BJ (cell line): Measurements from ENCODE around the gene LTB4R. TPM values are rescaled to one million over a fixed set of nuclear protein-coding genes. Genes with fewer than 3 reads are reported as not detected.

Experiments
- CTCF ChIA-PET: fragments of 350-600 bp; formaldehyde crosslinking; extraction: SDS; loops from one replicate; lab custom pipeline; 2021; ENCODE audit warnings: antibody characterized with exemption, inconsistent platforms; lab: Yijun Ruan, JAX
- POLR2A ChIA-PET: fragments of 300-600 bp; sonication (Branson Sonifier 250); formaldehyde crosslinking; extraction: SDS; loops from one replicate; lab custom pipeline; 2021; ENCODE audit warnings: antibody characterized with exemption; lab: Charles Lee
- DNase-seq: peaks from one replicate; pipeline ENCODE4 v3.0.0-alpha.2; 2011; ENCODE audit warnings: low read depth
- H3K27me3 ChIP-seq: 2 replicates; pipeline ENCODE4 v1.6.0; 2011; ENCODE audit warnings: low read length; ENCODE audit not compliant: control insufficient read depth, insufficient read depth
- H3K36me3 ChIP-seq: 2 replicates; pipeline ENCODE4 v1.5.1; 2011; ENCODE audit warnings: low read length; ENCODE audit not compliant: control insufficient read depth, insufficient read depth
- H3K4me3 ChIP-seq: 2 replicates; pipeline ENCODE4 v1.5.1; 2011; ENCODE audit warnings: low read depth, mild to moderate bottlenecking, control low read depth, low read length
- polyA plus RNA-seq: library from polyadenylated mRNA; depleted of rRNA; stranded (reverse); fragments of >200 nt; gene quantifications from 2 replicates; pipeline ENCODE4 v1.2.3, GENCODE V29; 2011
- TF ChIP-seq, protein P1 (sequence below): IDR thresholded peaks from 2 replicates; pipeline ENCODE4 v1.5.1; 2011; ENCODE audit warnings: low read depth, mild to moderate bottlenecking, control low read depth, inconsistent platforms, low read length, moderate library complexity; ENCODE audit not compliant: insufficient read depth

LTB4R gene
- polyA plus RNA-seq, 1 experiment, result 2.6 TPM

DNA sequence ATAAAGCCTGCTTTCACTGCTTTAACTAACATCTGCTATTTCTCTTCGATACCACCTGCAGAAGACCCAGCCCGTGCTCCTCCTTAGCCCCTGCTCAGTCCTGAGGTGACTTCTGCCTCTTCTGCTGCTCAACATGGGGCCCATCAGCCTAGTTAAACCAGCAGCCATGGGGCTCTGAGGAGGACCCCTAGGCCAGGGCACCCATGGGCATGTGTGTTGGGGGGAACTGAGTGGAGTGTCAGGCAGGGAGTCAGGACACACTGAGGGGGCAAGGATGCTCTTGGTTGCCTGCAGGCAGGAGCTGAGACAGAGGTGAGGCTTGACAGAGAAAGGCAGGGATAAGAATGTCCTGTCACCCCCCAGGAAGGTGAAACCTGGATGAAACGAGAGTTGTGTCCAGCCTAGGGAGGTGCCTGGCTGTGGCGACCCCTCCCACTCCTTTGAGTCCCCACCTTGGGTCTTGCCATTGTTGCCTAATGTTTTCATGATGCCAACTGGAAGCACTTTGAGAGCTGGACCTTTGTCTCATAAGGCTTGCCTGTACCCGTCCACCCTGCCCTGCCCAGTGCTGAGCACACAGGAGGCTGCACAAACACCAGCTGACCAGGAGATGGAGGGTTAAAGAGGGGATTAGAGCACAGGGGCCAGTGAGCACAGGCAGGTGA lies 27.4 kb upstream of the LTB4R start:
- POLR2A ChIA-PET, result no interaction called here
- DNase-seq, result no peak
- H3K4me3 ChIP-seq, result no peak overlapping the region

DNA sequence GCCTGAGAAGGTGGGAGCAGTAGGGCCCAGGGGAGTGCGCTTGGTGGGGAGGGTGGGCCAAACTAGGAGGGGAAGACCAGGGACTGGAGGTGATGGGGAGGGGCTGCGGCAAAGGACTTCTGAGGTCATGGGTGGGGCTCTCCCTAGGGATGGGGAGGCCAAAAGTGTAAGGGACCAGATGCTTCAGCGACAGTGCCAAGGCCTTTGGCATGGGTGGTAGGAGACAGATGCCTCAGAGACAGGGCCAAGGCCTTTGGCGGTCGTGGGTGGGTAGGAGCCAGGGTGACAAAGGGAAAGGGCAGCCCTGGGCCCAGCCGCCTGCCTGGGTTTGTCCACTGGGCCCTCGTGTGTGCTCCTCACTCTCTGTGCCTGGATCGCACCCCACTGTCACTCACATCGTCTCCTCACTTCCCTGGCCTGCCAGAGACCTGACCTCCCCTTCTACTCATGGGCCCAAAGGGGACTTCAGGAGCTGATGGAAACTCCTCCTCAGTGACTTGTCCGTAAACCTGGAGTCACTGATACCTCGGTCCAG lies 26.7 kb upstream of the LTB4R start:
- Histone ChIP-seq H3K27me3 (no peaks in the 10 kb centered on the region), H3K4me3 (no peak overlapping the region), H3K36me3 (no peaks in the 10 kb centered on the region)
- TF ChIP-seq, protein P1, sequence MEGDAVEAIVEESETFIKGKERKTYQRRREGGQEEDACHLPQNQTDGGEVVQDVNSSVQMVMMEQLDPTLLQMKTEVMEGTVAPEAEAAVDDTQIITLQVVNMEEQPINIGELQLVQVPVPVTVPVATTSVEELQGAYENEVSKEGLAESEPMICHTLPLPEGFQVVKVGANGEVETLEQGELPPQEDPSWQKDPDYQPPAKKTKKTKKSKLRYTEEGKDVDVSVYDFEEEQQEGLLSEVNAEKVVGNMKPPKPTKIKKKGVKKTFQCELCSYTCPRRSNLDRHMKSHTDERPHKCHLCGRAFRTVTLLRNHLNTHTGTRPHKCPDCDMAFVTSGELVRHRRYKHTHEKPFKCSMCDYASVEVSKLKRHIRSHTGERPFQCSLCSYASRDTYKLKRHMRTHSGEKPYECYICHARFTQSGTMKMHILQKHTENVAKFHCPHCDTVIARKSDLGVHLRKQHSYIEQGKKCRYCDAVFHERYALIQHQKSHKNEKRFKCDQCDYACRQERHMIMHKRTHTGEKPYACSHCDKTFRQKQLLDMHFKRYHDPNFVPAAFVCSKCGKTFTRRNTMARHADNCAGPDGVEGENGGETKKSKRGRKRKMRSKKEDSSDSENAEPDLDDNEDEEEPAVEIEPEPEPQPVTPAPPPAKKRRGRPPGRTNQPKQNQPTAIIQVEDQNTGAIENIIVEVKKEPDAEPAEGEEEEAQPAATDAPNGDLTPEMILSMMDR, result no peak
- ChIA-PET POLR2A (no interaction called here), CTCF (interaction anchor here (0.8 to 9.7 kb wide), 5 partner anchors 11 to 41 kb away, joined by 3 to 47 read pairs (median 3); partner anchors contain the start of genes CIDEB, DHRS1 and NOP9)
- no peak for DNase-seq

More for the DNA sequence above, 27.4 kb upstream of the LTB4R start:
- TF ChIP-seq, protein P1, result no peak
- CTCF ChIA-PET, result interaction anchor here (0.7 to 9.7 kb wide), 3 partner anchors 13 to 32 kb away, joined by 3 to 47 read pairs (median 3); partner anchors contain the start of genes DHRS1, NOP9 and RABGGTA
- H3K36me3 ChIP-seq, result no peaks in the 10 kb centered on the region
- no peaks in the 10 kb centered on the region for H3K27me3 ChIP-seq

DNA sequence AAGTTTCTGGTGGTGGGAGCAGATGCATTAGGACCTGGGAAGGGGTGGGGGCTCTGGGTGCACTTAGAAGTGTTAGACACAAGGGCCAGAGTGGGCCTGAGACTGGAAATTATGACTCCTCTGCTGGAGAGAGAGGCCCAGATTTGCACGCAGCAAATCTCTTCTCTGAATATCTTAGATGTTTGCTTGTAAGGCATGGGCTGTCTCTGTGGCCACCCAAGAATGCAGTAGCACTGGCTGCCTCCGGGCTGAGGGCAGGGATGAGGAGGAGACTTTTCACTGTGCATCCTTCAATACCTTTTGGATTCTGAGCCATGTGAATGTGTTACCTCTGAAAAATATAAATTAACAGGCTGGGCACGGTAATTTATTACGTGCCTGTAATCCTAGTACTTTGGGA lies 26.0 kb upstream of the LTB4R start:
- Histone ChIP-seq H3K27me3 (no peaks in the 10 kb centered on the region), H3K36me3 (no peaks in the 10 kb centered on the region), H3K4me3 (no peak overlapping the region)
- TF ChIP-seq, protein P1, result no peak
- ChIA-PET CTCF (interaction anchor here (0.6 to 9.7 kb wide), 6 partner anchors 12 to 57 kb away, joined by 3 to 47 read pairs (median 3); partner anchors contain the start of genes CIDEB, DHRS1, NOP9 and TINF2), POLR2A (no interaction called here)
- DNase-seq, result no peak

DNA sequence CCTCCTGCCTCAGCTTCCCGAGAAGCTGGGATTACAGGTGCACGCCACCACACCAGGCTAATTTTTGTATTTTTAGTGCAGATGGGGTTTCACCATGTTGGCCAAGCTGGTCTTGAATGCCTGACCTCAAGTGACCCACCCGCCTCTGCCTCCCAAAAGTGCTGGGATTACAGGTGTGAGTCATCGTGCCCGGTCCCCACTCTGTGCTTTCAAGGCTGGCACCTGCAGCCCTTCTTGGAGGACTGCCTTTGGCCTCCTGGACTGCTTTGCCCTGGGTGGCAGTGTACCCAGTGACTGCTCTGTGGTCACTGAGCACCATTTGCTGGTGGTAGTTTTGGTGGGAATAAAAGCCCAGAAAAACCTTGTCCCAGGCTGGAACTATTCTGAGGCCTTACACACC lies 24.3 kb upstream of the LTB4R start:
- POLR2A ChIA-PET, result no interaction called here
- H3K27me3 ChIP-seq, result no peaks in the 10 kb centered on the region

More for the DNA sequence above, 24.3 kb upstream of the LTB4R start:
- no peak for DNase-seq
- TF ChIP-seq, protein P1, result no peak
- H3K36me3 ChIP-seq, result peaks cover 3% of the 10 kb centered on the region; the same call in 1 of the 2 replicates
- CTCF ChIA-PET, result interaction anchor here (0.8 to 9.7 kb wide), 3 partner anchors 10 to 44 kb away, joined by 3 to 47 read pairs (median 11); partner anchors contain the start of genes DHRS1, NOP9 and TINF2
- H3K4me3 ChIP-seq, result no peak overlapping the region
